Stimulated activated CD8-positive, alpha-beta memory T cell treated with anti-CD3 and anti-CD28 coated beads, Interleukin-7, amount 100 ng/mL, for 4 hours (primary cell): ENCODE measurements around the gene PTGDR2.

ENCODE experiments used
- DNase-seq, 2 donors: peaks; one replicate each; pipeline ENCODE4 v3.0.0-alpha.2; 2020; ENCODE audit warnings: low read depth in 2 of 2

PTGDR2 gene

DNA sequence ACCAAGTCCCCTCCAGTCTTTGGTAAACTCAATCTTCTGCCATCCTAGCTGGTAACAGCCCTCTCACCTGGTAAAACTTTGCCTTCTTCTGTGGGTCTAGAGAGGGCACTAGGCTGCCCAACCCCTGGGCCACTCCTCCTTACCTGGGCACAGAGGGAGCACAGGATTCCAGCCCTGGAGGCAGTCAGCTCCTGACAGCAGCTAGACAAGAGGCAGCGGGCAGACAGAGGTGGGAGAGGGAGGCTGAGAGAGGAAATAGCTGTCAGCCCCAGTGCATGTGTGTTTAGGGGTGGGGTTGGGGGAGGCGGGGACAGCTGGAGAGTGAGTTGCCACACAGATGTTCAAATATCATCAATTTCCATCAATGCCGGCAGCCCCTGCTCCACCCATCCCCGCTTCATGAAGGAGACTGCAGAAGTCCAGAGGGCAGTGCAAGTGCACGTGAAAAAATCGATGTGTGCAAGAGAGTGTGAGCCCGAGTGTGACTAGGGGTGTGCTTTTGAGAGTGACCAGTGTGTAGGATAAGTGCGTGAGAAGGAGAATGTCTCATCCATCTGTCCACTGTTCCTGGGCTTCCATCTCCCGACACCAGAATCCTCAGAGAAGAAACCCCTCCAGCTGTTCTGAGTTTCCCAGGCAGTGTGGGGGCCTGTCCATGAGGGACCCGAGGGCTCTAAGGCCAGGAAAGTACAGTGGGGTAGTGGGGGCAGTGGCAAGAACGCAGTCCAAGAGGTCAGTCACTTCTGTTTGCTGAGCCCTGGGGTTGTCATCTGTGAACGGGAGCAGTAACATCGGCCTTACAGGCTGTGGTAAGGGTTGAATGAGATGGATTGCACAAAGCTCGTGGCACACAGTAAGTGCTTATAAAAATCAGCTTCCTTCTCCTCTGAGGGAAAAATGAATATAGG, at the start of gene PTGDR2:
Gene PTGDR2 (minus strand): TSS at position 225 of the 908 bp plus-strand sequence. CDS start 2,228 bp downstream, outside the sequence.
- no peak for DNase-seq

DNA sequence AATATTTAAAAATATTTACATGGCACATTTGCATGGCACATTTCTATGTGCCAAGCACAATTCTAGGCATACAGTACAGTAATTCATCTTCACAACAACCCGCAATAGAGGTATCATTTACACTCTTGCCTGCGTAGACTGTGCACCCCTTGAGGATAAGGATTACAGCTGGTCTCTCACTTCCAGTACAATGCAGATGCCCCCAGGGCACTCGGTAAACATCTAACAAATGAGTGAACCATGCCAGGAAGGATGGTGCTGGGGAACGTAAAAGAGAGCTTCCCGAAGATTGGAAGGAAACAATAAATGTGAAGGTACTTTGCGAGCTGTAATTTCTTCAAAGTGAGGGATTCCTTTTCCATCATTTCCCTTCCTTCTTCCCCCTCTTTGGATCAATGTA, 49.3 kb upstream of the PTGDR2 start:
- no peak for DNase-seq

DNA sequence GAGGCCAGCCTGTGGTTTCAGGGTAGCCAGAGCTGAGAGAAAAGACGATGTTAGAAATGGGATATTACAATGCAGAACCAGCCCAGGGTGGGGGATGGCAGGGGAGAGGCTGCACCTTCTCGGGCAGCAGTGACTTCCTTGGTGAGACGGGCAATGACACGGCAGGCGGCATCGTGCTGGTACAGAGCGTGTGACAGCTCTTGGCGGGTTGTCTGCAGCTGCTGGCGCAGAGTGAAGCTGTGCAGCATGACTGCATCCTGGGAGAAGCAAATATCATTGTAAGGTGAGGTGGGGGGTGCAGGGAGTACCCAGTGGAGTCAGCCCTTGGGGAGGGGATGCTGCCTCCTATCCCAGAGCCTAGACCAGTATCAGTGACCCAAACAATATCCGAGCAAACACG, 46.9 kb upstream of the PTGDR2 start:
- DNase-seq: no peak

DNA sequence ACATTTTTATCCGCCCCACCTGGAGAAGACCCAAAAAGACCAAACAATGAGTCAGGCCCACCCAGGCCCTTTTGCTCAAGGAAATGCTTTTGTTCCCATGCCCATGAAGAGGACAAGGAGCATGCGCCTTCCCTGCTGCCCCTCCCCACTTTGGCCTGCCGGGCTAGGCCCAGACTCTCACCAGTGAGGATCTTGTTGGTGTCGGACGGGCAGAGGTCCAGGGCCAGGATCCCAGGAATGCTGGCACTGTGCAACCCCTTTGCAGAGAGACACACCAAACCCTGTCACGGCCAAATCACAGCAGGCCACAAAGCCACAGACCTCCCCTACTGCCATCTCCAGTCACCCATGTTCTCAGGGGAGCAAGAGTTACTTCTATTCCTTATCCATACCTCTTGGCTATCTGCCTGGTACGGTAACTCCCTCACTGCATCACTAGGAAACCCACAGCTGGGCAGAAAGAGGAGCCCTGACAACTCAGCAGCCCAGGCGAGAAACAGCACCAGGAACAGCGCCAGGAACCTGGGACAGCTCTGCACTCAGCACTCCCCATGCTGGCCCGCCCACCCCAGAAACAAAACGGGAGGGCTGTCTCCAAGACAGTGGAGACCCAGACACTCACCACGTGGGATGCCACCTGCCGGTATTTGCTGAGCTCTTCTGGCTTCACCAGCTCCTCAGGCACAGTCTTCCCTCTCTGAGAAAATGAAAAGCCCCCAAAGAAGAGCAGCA, 45.1 kb upstream of the PTGDR2 start:
- DNase-seq: no peak

DNA sequence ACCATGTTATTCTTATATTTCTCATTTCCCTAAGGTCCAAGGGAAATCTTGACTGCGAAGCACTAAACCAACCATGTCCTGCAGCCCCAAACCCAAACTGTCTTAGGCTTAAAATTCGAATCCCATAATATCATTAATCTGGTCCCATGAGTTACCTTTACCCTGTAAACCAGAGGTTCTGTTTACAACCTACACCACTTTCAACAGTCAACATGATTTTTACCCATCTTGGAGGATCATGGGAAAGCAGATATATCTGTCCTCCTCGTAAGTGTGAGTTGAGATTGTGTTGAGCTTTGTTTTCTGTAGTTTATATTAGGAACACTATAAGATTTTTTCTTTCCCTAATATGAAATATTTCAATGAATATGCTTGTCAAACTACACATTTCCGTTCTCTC, 44.2 kb upstream of the PTGDR2 start:
- DNase-seq: no peak

DNA sequence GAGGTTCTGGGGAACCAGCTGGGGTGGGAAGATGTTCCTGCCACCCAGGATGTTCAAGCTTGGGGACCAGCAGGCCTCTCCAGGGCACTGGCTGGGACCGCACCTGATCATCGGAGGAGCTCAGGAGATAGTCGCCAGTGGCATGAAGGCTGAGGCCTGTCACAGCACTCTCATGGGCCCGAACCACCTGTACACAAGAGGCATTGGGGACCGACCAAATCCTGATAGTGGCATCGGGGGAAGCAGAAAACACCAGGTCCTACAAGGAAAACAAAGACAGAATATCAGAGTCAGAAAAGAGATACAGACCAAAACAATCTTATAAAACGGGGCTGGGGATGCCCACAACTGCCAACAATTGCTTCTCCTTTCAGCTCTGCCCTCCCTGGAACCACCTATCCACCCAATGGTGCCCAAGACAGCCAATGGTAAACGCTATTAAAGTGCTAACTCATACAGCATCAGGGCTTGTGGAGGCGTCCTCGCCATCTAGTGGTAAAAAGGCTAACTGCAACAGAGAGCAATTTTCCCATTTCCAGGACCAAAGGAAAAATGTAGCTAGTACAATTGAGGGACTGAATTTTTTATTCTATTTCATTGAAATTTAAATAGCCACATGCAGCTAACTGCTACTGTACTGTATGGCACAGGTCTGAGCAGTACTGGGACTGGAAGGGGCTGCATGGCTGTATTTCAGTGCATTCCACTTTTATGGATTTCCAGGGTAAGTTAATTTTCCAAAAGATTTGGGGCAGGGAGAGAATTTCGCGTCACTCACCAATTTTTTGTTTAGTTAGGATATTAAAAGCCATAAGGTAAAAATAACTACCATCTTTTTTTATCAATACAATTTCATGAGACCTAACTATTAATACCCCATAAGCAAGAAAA, 43.5 kb upstream of the PTGDR2 start:
- DNase-seq: no peak

DNA sequence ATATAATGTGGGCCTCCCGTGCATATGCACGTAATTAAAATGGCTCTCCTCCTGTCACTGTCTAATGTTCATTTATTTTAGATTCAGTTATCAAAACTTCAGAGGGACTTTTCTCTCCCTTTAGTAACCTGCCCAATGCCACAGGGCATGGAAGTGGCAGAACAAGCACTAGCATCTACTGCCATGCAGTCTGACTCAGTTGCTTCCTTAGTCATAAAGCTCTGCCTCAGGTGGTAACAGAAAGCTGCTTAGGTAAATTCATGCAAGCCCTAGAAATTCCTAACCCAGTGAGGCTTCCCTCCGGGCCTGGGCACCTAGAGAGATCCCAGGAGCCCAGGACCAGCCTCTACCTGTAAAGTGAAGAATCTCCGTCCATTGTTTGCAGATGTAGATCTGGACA, 41.7 kb upstream of the PTGDR2 start:
- DNase-seq: no peak

DNA sequence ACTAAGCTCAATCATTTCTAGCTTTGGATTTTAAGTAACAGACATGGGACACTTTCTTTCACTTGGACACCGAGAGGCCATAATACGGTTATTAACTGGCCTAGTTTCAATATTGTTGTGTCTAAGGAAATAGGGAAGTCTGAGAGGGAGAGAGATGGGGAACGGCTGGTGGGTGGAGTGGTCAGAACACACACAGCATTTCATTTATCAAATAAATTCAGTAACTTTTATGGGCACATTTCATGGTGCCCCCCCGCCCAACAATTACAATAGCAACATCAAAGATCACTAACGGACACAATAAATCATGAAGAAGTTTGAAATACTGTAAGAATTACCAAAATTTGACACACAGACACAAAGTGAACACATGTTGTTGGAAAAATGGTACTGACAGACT, 39.9 kb upstream of the PTGDR2 start:
- no peak for DNase-seq

DNA sequence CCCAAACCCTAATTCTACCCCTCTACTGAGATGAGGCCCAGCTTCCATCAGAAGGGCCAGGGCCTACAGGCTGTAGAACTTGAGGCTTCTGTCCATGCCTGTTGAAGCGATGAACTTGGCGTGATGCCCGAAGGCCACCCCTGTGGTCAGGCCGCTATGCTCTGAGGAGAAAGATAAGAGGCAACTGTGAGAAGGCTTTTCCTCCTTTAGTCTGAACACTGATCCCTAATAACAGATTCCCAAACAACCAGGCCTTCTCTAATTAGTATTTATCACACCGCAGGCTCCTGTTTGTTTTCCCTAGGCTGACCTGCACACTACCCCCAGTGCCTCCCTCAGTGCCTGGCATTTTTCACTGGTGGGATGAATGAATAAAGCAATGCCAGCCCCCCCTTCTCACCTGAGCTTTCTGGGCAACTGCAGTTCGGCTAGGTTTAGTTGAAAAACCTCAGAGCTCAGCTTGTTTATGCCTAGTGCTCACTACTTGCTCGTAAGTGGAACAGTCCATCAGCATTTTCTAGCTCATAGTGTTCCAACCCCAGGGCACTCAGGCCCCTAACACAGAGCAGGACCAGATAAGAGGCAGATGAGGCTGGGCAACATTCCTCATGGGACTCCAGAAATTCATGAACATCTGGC, 35.5 kb upstream of the PTGDR2 start:
- DNase-seq: no peak

DNA sequence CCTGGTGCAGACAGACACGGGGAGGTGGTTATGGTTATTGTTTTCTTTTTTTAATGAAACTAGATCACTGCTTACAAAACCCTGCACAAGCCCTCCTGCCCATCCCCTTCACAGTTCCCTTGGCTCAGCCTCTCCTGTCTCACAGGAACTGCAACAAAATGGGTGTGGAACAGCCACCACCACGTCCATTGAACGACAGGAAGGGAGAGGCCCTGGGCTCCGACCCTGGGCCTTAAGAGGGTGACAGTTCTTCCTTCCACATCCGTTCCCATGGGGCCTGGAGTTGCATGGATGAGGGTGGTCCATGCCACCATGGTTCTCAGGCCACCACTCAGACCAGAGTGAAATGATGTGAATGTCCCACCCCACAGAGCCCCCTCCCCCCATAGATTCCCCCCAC, 34.9 kb upstream of the PTGDR2 start:
- DNase-seq: no peak

DNA sequence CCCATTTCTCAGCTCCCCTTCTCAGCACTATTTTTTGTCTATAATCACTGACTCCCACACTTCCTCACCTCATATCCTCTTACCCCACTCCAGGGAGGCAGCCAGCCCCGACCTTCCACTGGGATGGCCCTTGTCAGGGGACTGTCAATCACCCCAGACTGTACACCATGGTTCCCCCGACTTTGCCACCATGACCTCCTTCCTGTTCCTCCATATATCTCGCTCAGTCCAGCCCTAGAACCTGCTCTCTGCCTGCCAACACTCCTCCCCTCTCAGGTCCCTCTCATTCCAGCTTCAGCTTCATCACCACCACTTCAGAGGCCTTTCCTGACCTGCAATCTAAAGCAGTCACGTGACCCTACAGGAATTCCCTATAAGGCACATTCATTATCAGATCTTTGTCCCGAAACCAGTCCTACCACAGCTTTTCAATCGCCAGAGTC, 34.1 kb upstream of the PTGDR2 start:
- no peak for DNase-seq

DNA sequence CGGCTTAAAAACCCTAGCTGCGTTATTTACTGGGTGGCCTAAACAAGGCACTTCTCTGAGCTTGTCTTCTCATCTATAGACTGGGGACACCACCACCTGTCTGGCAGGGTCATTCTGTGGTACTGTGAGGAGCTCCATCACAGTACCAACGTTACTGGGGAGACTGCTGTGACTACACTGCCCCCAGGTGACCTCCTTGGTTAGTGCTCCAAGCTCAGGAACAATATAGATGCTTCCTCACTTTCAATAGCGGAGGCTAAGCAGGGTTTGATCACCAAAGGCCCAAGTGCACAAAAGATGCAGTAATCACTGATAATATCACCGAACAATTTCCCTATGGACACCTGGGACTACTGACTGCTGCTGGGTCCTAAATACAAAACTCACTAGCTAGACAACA, 31.8 kb upstream of the PTGDR2 start:
- DNase-seq: no peak

DNA sequence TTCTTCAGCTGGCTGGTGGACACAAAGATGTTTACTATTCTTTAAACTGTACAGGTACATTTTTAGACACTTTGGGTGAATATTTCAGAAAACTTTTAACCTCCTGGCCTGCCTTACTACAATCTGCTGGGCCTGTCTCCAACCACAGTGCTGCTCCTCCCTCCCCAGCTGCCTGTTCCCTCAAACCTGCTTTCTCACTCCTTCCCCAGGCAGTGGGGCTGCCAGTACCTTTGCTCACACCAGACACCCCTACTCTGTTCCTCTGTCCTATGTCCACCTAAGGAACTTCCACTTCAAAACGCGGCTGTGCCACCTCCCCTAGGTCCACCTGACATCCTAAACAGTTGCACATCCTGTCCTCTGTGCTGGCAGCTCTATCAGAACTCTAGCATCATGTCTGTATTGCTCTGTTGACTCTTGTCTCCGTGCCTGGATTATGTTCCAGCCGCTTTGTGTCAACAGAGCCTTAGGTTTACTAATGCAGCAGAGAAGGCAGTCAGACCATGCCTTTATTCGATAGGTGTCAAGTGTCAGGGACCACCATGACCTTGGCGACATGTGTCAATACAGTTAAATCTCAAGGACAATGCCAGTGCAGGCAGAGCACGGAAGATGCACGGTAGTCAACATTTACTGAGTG, 25.0 kb upstream of the PTGDR2 start:
- no peak for DNase-seq

DNA sequence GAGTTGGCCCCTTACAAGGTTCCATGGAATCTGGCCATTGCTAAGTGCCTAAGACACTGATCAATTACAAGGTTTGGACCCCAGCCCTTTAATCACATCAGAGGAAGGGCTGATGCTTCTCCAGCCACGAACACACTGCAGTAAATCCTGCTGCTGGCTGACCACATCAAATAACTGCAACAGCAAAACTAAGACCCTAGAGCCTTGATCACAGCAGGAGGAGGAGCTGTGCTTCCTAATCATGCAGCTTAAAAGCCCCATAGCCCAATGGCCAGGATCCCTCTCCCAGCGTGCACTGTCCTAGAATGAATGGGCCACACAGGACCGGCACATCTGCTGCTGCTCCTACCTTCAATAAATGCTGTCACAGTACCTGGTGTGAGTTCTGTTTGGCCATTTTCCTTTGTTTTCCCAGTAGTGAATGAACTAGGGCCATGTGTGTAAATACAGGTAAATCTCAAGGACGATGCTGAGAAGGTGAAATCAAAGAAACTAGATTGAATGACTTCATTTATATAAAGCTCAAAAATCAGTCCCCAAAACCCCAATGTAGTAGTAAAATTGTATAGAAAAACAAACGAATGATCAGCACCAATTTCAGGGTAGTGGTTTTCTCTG, 24.3 kb upstream of the PTGDR2 start:
- DNase-seq: no peak

DNA sequence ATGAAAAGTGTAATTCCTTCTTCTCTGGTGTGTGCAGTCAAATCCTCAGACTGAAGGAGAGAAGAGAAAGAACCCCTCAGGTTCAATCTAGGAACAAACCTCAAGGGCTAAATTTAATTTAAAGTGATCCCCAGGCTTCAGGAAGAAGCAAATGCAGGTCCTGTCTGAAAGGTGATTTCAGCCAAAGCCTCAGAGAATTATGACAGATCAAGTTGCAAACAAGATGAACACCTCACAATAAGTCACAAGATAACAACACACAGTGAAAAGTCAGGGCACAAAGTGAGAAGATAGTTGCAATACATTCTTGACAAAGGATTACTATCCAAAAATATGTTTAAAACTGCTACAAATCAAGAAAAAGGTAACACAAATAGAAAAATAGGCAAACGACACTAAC, 23.4 kb upstream of the PTGDR2 start:
- no peak for DNase-seq

DNA sequence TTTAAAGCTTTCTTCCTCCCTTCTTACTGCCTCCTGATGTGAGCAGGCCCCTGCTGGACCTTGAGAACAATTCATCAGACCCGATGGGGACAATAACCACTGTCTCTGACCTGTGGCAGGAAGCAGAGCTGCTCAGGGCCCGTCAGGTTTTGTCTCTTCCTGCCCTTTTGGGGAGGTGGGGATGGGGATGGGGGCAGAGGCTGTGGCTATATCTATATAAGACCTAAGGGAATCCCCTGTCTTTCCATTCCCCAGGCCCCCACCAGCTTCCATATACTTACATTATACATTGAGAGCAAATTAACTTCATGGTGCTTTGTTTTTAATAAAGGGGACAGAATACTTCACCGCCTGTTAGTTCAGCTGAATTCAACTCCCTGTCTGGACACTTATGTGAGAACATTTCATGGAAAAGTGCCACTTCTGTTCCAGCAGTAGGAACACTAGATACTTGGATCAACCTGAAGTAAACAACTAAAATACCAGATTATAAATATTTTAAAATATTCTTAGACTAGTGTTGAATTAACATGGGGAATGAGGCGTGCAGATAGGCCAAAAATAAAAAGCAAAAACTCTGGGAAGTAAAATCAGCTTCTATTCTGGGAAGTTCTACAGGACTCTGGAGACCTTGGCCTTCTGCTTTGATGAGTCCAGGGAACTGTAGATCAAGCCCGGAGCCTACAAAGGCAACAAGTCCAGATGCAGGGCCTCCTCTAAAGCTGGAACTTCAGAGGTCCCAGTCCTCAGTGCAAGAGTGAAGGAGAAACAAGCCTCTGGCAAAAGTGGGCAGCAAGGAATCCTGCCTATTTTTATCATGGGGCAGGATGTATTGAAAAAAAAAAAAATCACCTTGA, 22.7 kb upstream of the PTGDR2 start:
- DNase-seq: no peak

DNA sequence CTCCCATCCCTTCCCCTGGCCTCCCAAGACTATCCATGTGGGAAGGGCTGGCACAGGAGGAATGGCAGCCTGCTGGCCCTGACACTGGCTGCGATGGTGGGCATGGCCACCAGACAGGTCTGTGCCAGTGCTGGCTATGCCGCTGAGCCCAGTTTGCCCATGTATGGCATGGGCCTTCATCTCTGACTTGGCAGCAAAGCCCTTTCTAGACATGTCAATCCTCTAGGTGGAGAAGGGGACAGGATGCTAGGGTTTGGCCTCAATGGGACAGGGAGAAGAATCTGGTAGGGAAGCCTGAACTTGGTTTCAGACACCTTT, 20.4 kb upstream of the PTGDR2 start:
- DNase-seq: no peak

DNA sequence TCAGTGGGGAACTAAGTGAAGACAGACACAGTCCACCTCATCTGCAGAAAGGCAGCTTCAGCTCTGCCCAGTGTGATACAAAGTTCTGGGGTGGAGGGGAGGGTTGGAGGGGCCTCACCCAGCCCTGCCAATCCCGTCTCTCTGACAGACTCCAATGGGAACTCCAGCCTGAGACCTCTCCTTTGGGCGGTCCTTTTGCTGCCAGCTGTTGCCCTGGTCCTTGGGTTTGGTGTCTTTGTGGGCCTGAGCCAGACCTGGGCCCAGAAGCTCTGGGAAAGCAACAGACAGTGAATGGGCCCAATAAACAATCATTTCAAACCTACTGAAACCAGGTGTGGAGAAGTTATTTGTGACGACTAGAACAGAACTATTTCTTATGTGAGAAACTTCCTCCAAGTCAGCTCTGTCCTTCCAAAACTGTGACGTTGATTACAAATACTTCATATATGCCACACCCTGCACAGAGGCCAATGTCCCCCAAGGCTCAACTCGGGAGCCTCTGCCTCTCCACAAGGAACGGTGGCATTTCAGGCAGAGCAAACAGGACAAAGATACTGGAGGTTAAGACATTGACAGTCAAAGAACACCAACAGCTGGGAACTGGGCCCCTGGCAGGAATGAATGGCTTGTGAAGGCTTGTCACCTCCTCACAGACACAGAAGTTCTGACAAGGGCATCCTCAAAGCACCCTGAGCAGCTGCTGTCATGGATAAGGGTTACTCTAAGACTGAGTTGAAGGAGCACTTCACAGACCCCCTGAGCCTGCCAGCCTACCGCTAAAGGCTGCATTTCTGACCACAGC, 19.8 kb upstream of the PTGDR2 start:
- no peak for DNase-seq
